Measurements from ENCODE around the gene NR6A1.

DNA sequence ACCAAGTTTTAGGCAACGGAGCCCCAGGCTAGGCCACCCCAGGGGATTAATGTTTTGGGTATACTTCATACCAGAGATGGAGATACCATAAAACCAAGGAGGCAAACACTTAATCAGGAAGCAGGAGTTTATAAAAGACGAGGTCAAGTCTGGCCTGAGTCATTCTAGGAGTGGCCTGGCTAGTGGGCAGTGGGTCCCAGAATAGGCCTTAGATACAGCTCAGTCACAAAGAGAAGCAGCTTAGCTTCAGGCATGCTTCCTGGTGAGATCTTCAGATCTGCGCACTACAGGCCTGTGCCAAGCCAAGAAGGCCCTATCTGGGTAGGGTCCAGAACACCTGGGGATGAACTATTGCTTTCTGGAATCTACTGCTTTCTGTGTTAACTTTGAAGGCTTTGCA lies 243.3 kb downstream of the NR6A1 start:
- TF ChIP-seq, protein P1, sequence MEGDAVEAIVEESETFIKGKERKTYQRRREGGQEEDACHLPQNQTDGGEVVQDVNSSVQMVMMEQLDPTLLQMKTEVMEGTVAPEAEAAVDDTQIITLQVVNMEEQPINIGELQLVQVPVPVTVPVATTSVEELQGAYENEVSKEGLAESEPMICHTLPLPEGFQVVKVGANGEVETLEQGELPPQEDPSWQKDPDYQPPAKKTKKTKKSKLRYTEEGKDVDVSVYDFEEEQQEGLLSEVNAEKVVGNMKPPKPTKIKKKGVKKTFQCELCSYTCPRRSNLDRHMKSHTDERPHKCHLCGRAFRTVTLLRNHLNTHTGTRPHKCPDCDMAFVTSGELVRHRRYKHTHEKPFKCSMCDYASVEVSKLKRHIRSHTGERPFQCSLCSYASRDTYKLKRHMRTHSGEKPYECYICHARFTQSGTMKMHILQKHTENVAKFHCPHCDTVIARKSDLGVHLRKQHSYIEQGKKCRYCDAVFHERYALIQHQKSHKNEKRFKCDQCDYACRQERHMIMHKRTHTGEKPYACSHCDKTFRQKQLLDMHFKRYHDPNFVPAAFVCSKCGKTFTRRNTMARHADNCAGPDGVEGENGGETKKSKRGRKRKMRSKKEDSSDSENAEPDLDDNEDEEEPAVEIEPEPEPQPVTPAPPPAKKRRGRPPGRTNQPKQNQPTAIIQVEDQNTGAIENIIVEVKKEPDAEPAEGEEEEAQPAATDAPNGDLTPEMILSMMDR (IDR thresholded peaks at IDR 0.05 in 8 of 11, conservative IDR thresholded peaks at IDR 0.05 in 3 of 11) = no peak
- no peak for TF ChIP-seq POLR2AphosphoS5 (IDR thresholded peaks at IDR 0.05)
- no peak for TF ChIP-seq POLR2A (IDR thresholded peaks at IDR 0.05)
